ENCODE measurements around the gene PCP4L1. TPM values are rescaled to one million over a fixed set of nuclear protein-coding genes. Genes with fewer than 3 reads are reported as not detected.

PCP4L1 gene
- total and polyA plus RNA-seq, 2 donors from 2014 or later, result 1.2 to 1.3 TPM

GRCh38 chr1:161290779-161291178 is 32.2 kb downstream of the PCP4L1 start:
- FAIRE-seq (no peak), DNase-seq (no peak)
- intact Hi-C loops (cut with DNase I), result no loop called here
- Histone ChIP-seq H3K27ac (ENCODE audit: low read depth in 2 of 2, low read length in 2 of 2) (no peak overlapping the region), H3K4me3 (ENCODE audit: low read length in 3 of 3) (no peak overlapping the region), H3K36me3 (ENCODE audit: control insufficient read depth in 2 of 3, insufficient read depth in 3 of 3, low read length in 3 of 3) (no peaks in the 10 kb centered on the region), H3K27me3 (ENCODE audit: control insufficient read depth, insufficient read depth, low read length) (no peaks in the 10 kb centered on the region), H3K4me1 (ENCODE audit: control insufficient read depth in 2 of 3, insufficient read depth in 2 of 3, low read depth in 1 of 3, low read length in 3 of 3) (no peaks in the 10 kb centered on the region), H3K9ac (ENCODE audit: low read length in 3 of 3) (no peak overlapping the region), H3K9me3 (ENCODE audit: control insufficient read depth in 2 of 3, insufficient read depth in 1 of 3, low read length in 3 of 3) (no peaks in the 10 kb centered on the region)
- TF ChIP-seq, protein P1, sequence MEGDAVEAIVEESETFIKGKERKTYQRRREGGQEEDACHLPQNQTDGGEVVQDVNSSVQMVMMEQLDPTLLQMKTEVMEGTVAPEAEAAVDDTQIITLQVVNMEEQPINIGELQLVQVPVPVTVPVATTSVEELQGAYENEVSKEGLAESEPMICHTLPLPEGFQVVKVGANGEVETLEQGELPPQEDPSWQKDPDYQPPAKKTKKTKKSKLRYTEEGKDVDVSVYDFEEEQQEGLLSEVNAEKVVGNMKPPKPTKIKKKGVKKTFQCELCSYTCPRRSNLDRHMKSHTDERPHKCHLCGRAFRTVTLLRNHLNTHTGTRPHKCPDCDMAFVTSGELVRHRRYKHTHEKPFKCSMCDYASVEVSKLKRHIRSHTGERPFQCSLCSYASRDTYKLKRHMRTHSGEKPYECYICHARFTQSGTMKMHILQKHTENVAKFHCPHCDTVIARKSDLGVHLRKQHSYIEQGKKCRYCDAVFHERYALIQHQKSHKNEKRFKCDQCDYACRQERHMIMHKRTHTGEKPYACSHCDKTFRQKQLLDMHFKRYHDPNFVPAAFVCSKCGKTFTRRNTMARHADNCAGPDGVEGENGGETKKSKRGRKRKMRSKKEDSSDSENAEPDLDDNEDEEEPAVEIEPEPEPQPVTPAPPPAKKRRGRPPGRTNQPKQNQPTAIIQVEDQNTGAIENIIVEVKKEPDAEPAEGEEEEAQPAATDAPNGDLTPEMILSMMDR (IDR thresholded peaks at IDR 0.05; ENCODE audit: borderline replicate concordance, extremely low read depth, insufficient read depth), result no peak

DNA sequence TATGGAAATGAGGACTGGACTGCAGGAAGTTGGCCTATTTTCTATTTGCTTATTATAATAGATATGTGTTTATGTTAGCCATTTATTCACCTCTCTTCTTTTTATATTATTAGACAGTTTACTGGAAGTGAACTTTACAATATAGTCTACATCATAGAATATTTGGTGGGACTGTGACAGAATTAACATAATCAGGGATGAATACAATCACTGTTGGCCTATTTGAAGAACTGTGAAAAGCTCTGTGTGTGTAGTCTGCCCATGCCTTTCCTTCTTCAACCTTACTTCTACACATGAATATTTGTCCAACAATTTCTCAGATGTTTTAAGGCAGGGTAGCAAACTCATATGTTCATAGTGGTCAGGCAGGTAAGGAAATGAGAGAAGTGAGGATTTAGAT is 38.9 kb downstream of the PCP4L1 start:
- Histone ChIP-seq H3K36me3 (ENCODE audit: control insufficient read depth in 2 of 3, insufficient read depth in 3 of 3, low read length in 3 of 3) (no peaks in the 10 kb centered on the region), H3K9me3 (ENCODE audit: control insufficient read depth in 2 of 3, insufficient read depth in 1 of 3, low read length in 3 of 3) (no peaks in the 10 kb centered on the region), H3K4me3 (ENCODE audit: low read length in 3 of 3) (no peak overlapping the region), H3K4me1 (ENCODE audit: control insufficient read depth in 2 of 3, insufficient read depth in 2 of 3, low read depth in 1 of 3, low read length in 3 of 3) (no peaks in the 10 kb centered on the region), H3K9ac (ENCODE audit: low read length in 3 of 3) (no peak overlapping the region), H3K27ac (ENCODE audit: low read depth in 2 of 2, low read length in 2 of 2) (no peak overlapping the region), H3K27me3 (ENCODE audit: control insufficient read depth, insufficient read depth, low read length) (no peaks in the 10 kb centered on the region)
- FAIRE-seq (no peak), DNase-seq (no peak)
- intact Hi-C loops (cut with DNase I), result no loop called here
- TF ChIP-seq, protein P1 (IDR thresholded peaks at IDR 0.05; ENCODE audit: borderline replicate concordance, extremely low read depth, insufficient read depth), result no peak

- Histone ChIP-seq H3K9me3 (ENCODE audit: control insufficient read depth in 2 of 3, insufficient read depth in 1 of 3, low read length in 3 of 3) (no peaks in the 10 kb centered on the region), H3K4me1 (ENCODE audit: control insufficient read depth in 2 of 3, insufficient read depth in 2 of 3, low read depth in 1 of 3, low read length in 3 of 3) (no peaks in the 10 kb centered on the region), H3K9ac (ENCODE audit: low read length in 3 of 3) (no peak overlapping the region), H3K27me3 (ENCODE audit: control insufficient read depth, insufficient read depth, low read length) (no peaks in the 10 kb centered on the region), H3K36me3 (ENCODE audit: control insufficient read depth in 2 of 3, insufficient read depth in 3 of 3, low read length in 3 of 3) (no peaks in the 10 kb centered on the region), H3K4me3 (ENCODE audit: low read length in 3 of 3) (no peak overlapping the region), H3K27ac (ENCODE audit: low read depth in 2 of 2, low read length in 2 of 2) (no peak overlapping the region)
- DNase-seq, result no peak
- TF ChIP-seq, protein P1 (IDR thresholded peaks at IDR 0.05; ENCODE audit: borderline replicate concordance, extremely low read depth, insufficient read depth), result no peak
- FAIRE-seq, result no peak
- intact Hi-C loops (cut with DNase I), result no loop called here
Observed at GRCh38 chr1:161298116-161298515, 39.6 kb downstream of the PCP4L1 start.

- no peak overlapping the region for H3K4me3 ChIP-seq (ENCODE audit: low read length in 3 of 3)
- no peaks in the 10 kb centered on the region for H3K9me3 ChIP-seq (ENCODE audit: control insufficient read depth in 2 of 3, insufficient read depth in 1 of 3, low read length in 3 of 3)
- FAIRE-seq (no peak), DNase-seq (no peak)
- no peaks in the 10 kb centered on the region for H3K36me3 ChIP-seq (ENCODE audit: control insufficient read depth in 2 of 3, insufficient read depth in 3 of 3, low read length in 3 of 3)
- H3K27me3 ChIP-seq (ENCODE audit: control insufficient read depth, insufficient read depth, low read length), result no peaks in the 10 kb centered on the region
- intact Hi-C loops (cut with DNase I), result no loop called here
- H3K4me1 ChIP-seq (ENCODE audit: control insufficient read depth in 2 of 3, insufficient read depth in 2 of 3, low read depth in 1 of 3, low read length in 3 of 3), result no peaks in the 10 kb centered on the region
- H3K9ac ChIP-seq (ENCODE audit: low read length in 3 of 3), result no peak overlapping the region
- TF ChIP-seq, protein P1 (IDR thresholded peaks at IDR 0.05; ENCODE audit: borderline replicate concordance, extremely low read depth, insufficient read depth), result no peak
- H3K27ac ChIP-seq (ENCODE audit: low read depth in 2 of 2, low read length in 2 of 2), result no peak overlapping the region
Observed at GRCh38 chr1:161299347-161299746, 40.8 kb downstream of the PCP4L1 start.
